Activated T-cell treated with anti-CD3 and anti-CD28 coated beads for 48 hours (primary cell): Measurements from ENCODE around the gene CTTNBP2.
"Not testable (repeated sequence)": the region's sequence is repeated elsewhere in the genome, so short reads cannot be mapped to it uniquely, and the experiment has no call there.

Experiments used
- DNase-seq: peaks from one replicate; pipeline ENCODE4 v3.0.0-alpha.2; 2020; ENCODE audit warnings: low read depth

The CTTNBP2 gene

GRCh38 chr7:117750612-117751563 is 122.4 kb downstream of the CTTNBP2 start:
- DNase-seq: no peak

- no peak for DNase-seq
These were observed 131.3 kb downstream of the CTTNBP2 start for GRCh38 chr7:117741962-117742361.

GRCh38 chr7:117739085-117739484 is 134.2 kb downstream of the CTTNBP2 start:
- DNase-seq: no peak

- DNase-seq: no peak
These were observed 135.3 kb downstream of the CTTNBP2 start for GRCh38 chr7:117737926-117738325.

- DNase-seq: peak; percentile 3
These were observed 141.8 kb downstream of the CTTNBP2 start for GRCh38 chr7:117731455-117731854.

GRCh38 chr7:117730390-117730789 is 142.9 kb downstream of the CTTNBP2 start:
- no peak for DNase-seq

GRCh38 chr7:117728890-117729624 is 144.2 kb downstream of the CTTNBP2 start:
- no peak for DNase-seq

GRCh38 chr7:117724898-117725297 is 148.3 kb downstream of the CTTNBP2 start:
- no peak for DNase-seq

- DNase-seq: no peak
These were observed 153.9 kb downstream of the CTTNBP2 start for GRCh38 chr7:117719377-117719776.

- DNase-seq: no peak
These were observed 155.0 kb downstream of the CTTNBP2 start for GRCh38 chr7:117718116-117718835.

- no peak for DNase-seq
These were observed 155.9 kb downstream of the CTTNBP2 start for GRCh38 chr7:117717357-117717756.

- no peak for DNase-seq
These were observed 156.4 kb downstream of the CTTNBP2 start for GRCh38 chr7:117716707-117717299.

- no peak for DNase-seq
These were observed 157.3 kb downstream of the CTTNBP2 start for GRCh38 chr7:117715784-117716445.

- DNase-seq: no peak
These were observed 161.7 kb downstream of the CTTNBP2 start for GRCh38 chr7:117711556-117711955.

- not testable (repeated sequence) for DNase-seq
These were observed 165.1 kb downstream of the CTTNBP2 start for GRCh38 chr7:117708173-117708572.

GRCh38 chr7:117707080-117707479 is 166.2 kb downstream of the CTTNBP2 start:
- no peak for DNase-seq

- DNase-seq: no peak
These were observed 167.0 kb downstream of the CTTNBP2 start for GRCh38 chr7:117706210-117706609.

GRCh38 chr7:117705630-117706029 is 167.6 kb downstream of the CTTNBP2 start:
- DNase-seq: no peak

- DNase-seq: no peak
These were observed 169.2 kb downstream of the CTTNBP2 start for GRCh38 chr7:117704063-117704462.

GRCh38 chr7:117698018-117698417 is 175.2 kb downstream of the CTTNBP2 start:
- no peak for DNase-seq

GRCh38 chr7:117692338-117692737 is 180.9 kb downstream of the CTTNBP2 start:
- DNase-seq: no peak
